Transverse colon (tissue), 4 donors: ENCODE measurements around the gene SLC27A6.

Experiments
- CTCF ChIP-seq, 5 experiments: fragments of 200-600 bp in 3 of 5; fragments of 450-650 bp in 2 of 5; sonication (generic) in 3 of 5; IDR thresholded peaks; 1 replicate in 2 of 5; 2 replicates in 3 of 5; pipeline ENCODE4 v1.5.1; 2016 to 2017; ENCODE audit warnings: antibody characterized with exemption in 5 of 5, inconsistent platforms in 3 of 5, mild to moderate bottlenecking in 2 of 5, moderate library complexity in 1 of 5
- POLR2A ChIP-seq: fragments of 450-650 bp; IDR thresholded peaks from one replicate; pipeline ENCODE4 v1.6.1; 2016; ENCODE audit warnings: antibody characterized with exemption, mild to moderate bottlenecking, moderate library complexity
- POLR2AphosphoS5 ChIP-seq, 3 donors: sonication (generic); formaldehyde crosslinking; IDR thresholded peaks; one replicate each; pipeline ENCODE4 v1.6.1; 2016; ENCODE audit warnings: antibody characterized with exemption in 3 of 3

- TF ChIP-seq POLR2A (no peak), CTCF (IDR thresholded peaks at IDR 0.05) (no peak), POLR2AphosphoS5 (IDR thresholded peaks at IDR 0.05) (no peak)
Observed at GRCh38 chr5:129018837-129019236, 53.5 kb downstream of the SLC27A6 start.
